ENCODE results near the gene WDR59.
"Not testable (repeated sequence)": the region's sequence is repeated elsewhere in the genome, so short reads cannot be mapped to it uniquely, and the experiment has no call there.

The WDR59 gene, protein sequence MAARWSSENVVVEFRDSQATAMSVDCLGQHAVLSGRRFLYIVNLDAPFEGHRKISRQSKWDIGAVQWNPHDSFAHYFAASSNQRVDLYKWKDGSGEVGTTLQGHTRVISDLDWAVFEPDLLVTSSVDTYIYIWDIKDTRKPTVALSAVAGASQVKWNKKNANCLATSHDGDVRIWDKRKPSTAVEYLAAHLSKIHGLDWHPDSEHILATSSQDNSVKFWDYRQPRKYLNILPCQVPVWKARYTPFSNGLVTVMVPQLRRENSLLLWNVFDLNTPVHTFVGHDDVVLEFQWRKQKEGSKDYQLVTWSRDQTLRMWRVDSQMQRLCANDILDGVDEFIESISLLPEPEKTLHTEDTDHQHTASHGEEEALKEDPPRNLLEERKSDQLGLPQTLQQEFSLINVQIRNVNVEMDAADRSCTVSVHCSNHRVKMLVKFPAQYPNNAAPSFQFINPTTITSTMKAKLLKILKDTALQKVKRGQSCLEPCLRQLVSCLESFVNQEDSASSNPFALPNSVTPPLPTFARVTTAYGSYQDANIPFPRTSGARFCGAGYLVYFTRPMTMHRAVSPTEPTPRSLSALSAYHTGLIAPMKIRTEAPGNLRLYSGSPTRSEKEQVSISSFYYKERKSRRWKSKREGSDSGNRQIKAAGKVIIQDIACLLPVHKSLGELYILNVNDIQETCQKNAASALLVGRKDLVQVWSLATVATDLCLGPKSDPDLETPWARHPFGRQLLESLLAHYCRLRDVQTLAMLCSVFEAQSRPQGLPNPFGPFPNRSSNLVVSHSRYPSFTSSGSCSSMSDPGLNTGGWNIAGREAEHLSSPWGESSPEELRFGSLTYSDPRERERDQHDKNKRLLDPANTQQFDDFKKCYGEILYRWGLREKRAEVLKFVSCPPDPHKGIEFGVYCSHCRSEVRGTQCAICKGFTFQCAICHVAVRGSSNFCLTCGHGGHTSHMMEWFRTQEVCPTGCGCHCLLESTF

DNA sequence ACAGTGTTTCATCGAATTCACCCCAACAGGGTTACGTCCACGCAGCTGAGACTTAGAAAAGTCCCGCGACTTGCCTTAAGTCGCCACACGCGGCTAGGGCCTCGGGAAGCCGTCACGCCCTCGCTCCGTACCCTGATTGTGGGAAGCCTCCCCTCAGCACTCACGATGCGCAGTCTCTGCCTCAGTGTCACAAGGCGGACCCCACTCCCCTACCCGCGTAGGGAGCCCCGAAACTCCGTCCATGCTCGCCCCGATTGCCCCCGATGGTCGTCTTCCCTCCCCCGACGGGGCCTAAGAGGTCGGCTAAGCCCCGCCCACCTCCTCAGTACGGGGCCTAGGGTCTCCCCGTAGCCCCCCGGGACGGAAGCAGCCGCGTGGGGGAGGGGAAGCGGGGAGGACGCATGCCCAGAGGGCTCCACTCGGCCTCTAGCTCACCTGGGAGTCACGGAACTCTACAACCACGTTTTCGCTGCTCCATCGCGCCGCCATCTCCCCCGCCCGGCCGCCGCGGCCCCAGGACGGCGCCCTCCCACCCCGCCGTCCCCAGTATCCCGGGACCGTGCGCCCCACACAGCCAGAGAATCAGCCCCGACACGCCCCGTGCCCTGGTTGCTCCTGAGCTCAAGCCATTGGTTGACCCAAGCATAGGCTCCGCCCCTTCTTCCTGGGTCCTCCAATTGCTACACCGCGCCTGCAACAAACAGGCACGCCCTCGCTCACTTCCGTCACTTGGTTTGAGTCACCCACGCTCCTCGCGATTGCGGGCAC is at the start of gene WDR59:
TSS of gene WDR59 (minus strand) at position 595 of the 768 bp plus-strand sequence. CDS start at position 489, 106 bp downstream.
- DNase-seq: peak; percentile 99

DNA sequence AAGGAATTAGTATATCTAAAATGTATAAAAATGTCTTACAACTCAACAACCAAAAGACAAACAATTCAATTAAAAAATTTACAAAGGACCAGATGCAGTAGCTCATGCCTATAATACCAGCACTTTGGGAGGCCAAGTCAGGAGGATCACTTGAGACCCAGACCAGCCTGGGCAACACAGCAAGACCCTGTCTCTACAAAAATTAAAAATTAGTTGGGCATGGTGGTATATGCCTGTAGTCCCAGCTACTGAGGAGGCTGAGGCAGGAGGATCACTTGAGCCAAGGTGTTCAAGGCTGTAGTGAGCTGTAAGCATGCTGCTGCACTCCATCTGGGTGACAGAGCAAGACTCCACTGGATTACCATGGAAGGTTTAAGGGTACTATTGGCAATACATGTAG is 47.7 kb upstream of the WDR59 start:
- DNase-seq: no peak

DNA sequence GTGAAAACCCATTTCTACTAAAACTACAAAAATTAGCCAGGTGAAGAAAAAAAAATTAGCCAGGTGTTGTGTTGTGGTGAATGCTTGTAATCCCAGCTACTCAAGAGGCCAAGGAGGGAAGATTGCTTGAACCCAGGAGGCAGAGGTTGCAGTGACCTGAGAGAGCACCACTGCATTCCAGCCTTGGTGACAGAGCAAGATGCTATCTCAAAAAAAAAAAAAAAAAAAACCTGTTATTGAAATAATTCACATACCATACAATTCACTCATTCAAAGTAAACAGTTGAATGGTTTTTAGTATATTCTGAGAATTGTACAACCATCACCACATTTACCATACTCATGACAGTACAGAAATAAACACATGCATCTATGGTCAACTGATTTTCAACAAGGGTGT is 44.9 kb upstream of the WDR59 start:
- peak; percentile 33 for DNase-seq

DNA sequence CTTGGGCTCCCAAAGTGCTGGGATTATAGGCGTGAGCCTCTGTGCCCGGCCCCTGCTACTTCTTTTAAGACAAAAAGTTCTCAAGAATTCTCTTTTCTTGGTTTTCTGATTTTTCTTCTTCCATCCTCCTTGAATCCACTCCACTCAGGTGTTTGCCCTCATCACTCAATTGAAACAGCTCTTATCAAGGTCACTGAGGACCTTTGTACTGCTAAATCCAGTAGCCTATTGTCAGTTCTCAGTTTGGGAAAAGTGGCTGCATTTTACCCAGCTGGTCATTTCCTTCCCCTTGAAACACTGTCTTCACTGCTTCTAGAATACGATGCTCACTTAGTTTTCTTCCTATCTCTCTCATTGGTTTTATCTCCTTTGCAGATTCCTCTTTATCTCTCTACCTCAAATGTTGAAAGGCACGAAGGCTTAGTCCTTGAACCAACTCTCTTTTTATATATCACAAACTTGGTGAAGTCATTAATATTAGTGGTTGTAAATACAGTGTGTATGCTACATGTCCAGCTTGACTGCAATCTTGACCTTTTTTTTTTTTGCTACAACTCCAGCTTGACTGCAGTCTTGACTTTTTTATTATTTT is 43.7 kb upstream of the WDR59 start:
- DNase-seq: no peak

DNA sequence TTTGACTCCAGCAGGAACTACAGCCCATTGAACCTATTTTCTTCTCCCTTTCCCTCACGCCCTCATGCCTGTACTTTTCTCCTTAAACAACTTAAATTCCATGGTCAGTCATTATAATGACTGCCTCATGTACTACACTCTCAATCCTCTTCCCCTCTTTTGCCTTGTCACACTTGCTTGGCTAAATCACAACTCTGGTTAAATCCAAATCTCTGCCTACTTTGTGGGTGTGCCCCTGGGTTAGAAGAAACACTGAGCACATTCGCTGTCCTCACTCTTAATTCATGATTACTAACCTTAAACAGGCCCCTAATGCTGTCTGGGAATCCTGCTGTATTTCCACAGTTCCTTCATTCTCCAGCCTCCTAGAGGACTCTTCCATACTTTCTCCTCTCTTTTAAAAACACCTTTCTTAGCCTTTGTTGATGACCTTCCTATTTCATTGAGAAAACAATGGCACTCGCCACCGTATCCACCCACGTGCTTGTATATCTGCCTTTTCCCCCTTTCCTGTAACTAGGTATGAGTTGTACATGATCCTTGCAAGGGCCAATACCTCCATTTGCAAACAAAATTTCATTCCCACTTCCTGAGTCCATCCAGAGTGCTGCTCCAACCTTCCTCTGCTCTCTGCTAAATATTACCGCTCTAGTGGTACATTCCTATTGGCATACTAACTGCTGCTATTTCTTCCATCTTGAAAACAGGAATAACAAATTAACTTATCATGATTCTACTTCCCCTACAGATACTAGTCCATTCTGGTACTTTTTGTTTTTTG is 42.8 kb upstream of the WDR59 start:
- DNase-seq: no peak

DNA sequence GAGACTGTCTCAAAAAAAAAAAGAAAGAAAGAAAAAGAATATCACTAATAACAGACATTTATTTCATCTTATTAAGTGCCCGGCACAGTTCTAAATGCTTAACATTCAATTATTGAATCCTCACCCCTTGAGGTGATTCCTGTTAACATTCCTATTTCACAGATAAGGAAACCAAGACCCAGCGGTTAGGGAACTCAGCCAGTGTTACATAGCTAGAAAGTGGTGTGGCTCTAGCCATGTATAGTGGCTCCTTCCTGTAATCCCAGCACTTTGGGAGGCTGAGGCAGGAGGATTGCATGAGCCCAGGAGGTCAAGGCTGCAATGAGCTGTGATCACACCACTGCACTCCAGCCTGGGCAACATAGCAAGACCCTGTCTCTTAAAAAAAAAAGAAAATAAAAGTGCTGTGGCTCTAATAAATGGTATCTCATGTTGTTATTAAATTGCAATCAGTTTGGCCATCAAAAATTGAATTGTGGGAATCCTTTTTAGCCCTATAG is 42.0 kb upstream of the WDR59 start:
- no peak for DNase-seq

DNA sequence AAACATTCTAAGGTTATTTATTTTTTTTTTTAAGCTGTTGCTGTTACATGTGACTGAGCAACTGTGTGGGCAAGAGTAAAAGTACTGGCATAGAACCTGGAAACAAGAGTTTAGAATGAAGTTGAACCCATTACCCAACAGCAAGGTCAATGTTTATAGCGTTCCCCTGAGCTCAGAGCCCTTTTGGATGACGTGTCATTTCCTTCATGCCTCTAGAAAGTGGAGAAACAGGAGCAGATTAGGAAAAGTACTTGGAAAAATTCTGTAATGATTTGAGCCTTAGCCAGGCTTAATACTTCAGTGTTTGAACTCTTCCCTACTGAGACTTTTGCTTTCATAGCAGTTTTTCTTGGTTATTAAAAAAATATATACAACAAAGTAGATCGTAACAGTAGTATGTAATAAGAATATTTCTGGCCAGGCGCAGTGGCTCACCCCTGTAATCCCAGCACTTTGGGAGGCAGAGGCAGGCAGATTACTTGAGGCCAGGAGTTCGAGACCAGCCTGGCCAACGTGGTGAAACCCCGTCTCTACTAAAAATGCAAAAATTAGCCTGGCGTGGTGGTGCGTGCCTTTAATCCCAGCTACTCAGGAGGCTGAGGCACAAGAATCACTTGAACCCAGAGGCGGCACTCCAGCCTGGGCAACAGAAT is 41.4 kb upstream of the WDR59 start:
- not testable (repeated sequence) for DNase-seq

DNA sequence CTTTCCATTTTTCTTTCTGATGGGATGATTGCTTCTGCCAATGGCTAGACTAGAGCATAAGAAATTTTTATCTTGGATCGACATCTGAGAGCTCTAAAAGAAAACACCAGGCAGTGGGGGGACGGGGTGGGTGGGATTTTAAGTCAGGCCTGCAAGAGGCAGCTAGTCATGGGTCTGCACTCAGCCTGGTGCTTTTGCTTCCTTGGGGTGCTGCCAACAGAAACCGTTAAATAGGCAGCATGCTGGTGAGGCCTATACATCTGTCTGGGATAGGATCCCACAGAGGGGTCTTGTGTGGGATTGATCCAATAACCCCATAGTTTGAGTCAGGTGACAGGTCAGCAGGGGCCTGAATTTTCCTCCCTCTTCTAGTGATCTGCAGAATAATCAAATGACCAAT is 40.8 kb upstream of the WDR59 start:
- DNase-seq: no peak

DNA sequence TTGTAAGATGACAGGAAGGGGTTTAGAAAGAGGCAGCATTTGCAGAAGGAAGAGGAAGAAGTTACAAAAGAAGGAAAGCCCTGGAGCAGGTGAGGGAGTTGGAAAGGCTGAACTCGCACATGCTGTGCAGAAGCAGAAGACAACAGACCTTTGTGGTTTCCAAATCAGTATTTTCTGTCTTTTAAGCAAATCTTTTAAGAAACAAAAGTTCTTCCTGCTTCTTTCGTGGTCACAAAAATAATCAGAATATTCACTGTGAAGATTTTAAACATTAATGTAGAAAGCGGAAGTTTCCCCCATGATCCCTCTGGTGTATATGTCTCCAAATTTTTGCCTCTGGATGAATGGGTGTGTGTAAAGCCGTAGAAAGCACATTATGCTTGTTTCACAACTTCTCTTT is 39.7 kb upstream of the WDR59 start:
- no peak for DNase-seq

DNA sequence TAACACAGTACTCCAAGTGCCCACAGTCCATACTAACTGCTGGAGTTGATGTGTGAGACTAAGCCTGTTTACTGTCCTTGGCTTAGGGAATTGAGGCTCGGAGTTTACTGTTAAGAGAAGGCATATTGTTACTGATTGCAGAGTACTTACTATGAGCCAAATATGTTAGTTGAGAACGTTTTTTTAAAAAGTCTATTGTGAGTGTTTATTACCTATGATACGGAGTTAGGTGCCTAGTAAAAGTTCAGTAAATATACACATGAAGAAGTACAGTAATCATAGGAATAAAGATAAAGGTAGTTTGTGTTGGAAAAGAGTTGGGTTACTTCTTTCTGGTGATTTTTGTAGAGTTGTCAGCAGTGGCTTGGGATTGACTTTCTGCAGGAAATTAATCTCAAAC is 39.3 kb upstream of the WDR59 start:
- no peak for DNase-seq

DNA sequence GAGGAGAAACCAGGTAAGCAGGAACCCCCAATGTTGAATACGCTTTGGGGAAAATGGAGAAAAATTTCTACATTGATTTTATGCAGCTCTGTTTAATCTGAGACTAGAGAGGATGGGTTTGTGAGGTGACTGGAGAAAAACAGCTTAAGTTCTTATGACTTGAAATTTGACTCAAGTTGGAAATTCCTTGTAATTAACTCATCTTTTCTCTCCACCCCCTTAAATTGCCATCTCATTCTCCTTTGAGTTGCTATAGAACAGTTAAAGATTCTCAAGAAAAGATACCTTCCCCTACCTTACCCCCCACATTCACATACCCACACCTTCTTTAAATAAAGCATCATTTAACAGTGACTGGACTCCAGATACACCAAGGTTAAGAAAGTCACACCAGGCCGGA is 38.1 kb upstream of the WDR59 start:
- no peak for DNase-seq

DNA sequence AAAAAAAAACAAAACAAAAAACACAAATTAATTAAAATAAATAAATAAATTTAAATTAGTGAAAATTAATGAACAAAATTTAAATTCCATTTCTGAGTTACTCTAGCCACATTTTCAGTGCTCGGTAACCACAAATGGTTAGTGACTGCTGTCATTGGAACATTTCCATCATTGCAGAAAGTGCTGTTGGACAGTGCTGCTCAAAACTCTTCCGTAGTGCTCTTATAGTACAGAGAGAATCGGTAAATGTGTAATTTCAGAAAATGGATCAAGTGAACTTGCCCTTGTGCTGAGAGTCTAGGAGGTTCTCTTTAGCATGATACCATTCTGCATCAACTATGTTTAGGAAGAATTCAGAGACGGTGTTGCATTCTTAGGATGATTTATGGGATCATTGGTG is 37.6 kb upstream of the WDR59 start:
- no peak for DNase-seq

DNA sequence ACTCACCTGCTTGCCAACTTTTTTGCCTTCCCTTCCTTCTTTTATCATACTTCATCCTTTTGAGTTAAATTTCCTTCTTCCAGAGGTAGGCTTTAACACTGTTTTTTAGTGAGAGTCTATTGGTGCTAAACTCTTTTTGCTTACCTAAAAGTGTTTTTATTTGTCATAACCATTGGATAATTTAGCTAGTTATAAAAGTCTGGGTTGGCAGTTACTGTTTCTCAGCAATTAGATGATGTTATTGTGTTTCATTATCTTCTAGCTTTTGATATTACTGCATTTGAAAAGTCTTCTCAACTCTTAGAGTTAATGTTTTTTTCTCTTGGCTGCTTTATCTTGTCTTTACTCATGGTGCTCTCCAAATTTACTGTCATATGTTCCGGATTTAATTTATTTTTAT is 36.5 kb upstream of the WDR59 start:
- no peak for DNase-seq

DNA sequence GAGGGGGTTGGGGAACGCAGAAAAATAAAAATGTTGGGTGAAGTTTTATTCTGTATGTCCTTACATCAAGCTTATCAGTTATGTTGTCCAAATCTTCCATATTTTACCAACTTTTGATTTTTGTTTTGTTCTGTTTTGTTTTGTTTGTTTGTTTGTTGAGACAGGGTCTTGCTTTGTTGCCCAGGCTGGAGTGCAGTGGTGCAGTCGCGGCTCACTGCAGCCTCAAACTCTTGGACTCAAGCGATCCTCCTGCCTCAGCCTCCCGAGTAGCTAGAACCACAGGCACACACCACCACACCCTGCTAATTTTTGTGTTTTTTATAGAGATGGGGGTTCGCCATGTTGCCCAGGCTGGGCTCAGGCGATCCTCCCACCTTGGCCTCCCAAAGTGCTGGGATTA is 34.7 kb upstream of the WDR59 start:
- DNase-seq: no peak

DNA sequence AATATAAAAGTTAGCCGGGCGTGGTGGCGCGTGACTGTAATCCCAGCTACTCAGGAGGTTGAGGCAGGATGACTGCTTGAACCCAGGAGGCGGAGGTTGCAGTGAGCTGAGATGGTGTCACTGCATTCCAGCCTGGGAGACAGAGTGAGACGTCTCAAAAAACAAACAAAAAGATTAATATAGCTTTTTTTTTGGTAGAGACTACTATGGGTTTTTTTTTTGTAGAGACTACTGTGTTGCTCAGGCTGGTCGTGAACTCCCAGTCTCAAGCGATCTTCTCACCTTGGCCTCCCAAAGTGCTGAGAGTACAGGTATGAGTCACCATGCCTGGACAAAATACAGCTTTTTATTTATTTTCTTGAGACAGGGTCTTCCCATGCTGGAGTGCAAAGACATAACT is 34.1 kb upstream of the WDR59 start:
- DNase-seq: no peak

DNA sequence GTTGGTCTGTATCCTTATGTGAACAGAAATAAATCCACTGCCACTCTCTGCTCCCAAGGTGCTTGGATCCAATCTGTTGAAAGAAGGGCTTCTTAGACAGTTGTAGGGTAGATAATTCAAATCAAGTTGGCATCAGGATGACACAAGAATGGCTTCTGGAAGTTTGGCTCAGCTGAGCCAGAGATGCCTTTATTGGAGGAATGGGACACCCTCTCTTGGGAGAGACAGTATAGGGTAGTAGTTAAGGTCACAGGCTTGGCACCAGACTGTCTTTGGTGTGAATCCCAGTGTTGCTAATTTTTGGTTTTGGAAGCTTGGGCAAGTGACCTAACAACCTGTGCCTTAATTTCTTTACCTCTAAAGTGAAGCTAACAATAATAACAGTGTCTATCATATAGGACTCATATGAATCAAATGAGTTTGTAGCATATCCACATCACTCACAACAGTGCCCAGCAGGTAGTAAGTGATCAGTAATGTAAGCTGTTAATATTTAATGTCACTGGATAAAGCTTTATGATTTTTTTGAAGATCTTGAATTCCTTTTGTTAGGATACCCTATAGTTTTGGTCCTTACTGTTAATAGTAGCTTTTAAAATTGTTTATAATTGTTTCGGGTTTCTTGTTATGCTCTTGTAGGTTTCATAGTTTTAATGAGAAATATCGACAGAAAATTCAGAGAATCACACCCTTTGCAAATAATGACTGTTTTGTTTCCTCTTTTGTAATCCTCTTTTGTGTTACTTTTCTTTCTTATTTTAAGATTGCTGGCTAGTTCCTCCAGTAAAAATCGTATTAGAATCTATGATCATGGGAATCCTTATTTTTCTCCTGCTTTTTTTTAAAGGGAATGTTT is 33.0 kb upstream of the WDR59 start:
- no peak for DNase-seq

DNA sequence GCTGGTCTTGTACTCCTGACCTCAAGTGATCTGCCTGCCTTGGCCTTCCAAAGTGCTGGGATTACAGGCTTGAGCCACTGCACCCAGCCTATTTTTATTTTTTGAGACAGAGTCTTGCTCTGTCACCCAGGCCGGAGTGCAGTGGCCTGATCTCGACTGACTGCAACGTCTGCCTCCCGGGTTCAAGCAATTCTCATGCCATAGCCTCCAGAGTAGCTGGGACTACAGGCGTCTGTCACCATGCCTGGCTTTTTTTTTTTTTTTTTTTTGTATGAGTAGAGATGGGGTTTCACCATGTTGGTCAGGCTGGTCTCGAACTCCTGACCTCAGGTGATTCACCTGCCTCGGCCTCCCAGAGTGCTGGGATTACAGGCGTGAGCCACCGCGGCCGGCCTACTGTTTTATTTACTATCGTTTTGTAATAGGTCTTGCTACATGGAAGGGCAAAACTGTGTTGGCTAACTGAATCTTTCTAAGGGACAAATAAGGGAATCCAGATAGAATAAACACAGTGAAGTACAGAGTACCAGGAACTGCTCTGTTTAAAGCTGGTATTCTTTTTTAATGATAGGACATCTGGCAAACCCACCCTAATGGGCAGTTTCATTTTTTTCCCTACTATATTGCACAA is 31.6 kb upstream of the WDR59 start:
- not testable (repeated sequence) for DNase-seq

DNA sequence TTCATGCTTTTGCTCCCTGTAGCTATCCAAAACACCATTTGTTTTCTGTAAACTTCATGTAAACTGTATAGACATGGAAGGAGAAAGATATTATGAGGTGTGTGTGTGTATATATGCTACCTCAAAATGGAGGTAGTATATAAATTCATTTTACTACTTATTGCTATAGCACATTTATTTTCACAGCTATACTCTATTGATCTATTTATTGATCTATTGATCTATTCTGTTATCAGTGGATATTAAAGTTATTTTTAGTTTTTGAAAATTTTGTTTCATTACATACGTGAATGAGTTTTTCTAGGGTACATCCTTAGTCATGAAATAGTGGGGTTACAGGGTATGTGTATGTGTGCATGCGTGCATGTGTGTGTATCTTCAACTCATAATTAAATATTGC is 29.4 kb upstream of the WDR59 start:
- no peak for DNase-seq

DNA sequence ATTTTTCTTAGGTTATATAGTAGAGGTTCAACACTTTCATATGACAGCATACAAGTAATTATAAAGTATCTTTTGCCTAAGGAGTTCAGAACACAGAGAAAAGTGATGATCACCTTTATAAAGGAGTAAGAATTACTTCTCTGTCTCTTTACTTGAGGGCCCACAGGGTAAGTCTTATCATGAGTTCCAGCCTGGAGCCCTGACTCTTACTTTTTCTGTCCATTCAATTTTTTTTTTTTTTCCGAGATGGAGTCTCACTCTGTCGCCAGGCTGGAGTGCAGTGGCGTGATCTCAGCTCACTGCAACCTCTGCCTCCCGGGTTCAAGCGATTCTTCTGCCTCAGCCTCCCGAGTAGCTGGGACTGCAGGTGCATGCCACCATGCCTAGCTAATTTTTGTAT is 28.2 kb upstream of the WDR59 start:
- not testable (repeated sequence) for DNase-seq

All from kidney glomerular epithelial cell (primary cell).